Activated T-helper 2 cell treated with anti-CD3 and anti-CD28 coated beads, Interferon-gamma antibody, Interleukin-2, Interleukin-4, amounts not matched to agents 10 μg/mL and 5 μg/mL and 100 μg/mL, durations not matched to agents 14 hours and 24 hours and 36 hours (primary cell): Measurements from ENCODE around the gene GPR176. TPM values are rescaled to one million over a fixed set of nuclear protein-coding genes. Genes with fewer than 3 reads are reported as not detected.

Experiments
- DNase-seq: peaks from one replicate; pipeline ENCODE4 v3.0.0; 2021; ENCODE audit warnings: low spot score
- H3K27ac Mint-ChIP-seq: one replicate; pipeline ENCODE4 v1.8.0; 2021; ENCODE audit warnings: mixed read lengths
- H3K27me3 Mint-ChIP-seq: one replicate; pipeline ENCODE4 v1.8.0; 2021; ENCODE audit warnings: low read depth, mixed read lengths
- H3K36me3 Mint-ChIP-seq: one replicate; pipeline ENCODE4 v1.8.0; 2021; ENCODE audit warnings: low read depth, mixed read lengths
- H3K4me1 Mint-ChIP-seq: one replicate; pipeline ENCODE4 v1.8.0; 2021; ENCODE audit warnings: low read depth, mixed read lengths
- H3K4me3 Mint-ChIP-seq: one replicate; pipeline ENCODE4 v1.8.0; 2021; ENCODE audit warnings: low read depth, mild to moderate bottlenecking, moderate library complexity, mixed read lengths
- H3K9me3 Mint-ChIP-seq: one replicate; pipeline ENCODE4 v1.8.0; 2021; ENCODE audit warnings: mixed read lengths
- intact Hi-C: fragments of 100-400 bp; cut with micrococcal nuclease; formaldehyde crosslinking; loops from one replicate; pipeline ENCODE4 v1.15.1; 2023
- total RNA-seq: library from RNA; stranded (reverse); gene quantifications from 2 replicates; pipeline ENCODE4 v1.2.3, GENCODE V29; 2022

GPR176 gene
- total RNA-seq, 1 donor from 2014 or later = 0.34 TPM

DNA sequence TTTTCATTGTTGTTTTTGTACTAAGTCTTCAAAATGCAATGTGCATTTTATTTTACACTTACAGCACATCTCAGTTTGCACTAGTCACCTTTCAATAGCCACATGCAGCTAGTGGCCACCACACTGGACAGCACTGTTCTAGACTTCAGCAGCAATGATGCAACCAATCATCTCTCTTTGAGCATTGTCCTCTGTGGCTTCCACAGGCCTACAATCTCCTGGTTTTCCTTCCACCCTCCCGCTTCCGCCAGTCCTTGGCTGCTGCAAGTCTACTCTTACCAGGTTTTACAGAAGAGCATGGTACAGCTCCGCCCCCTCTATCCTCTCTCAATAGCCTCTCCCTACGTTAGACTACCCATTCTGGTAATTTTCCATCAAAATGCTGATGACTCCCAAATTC is 112.3 kb downstream of the GPR176 start:
- peaks cover 36% of the 10 kb centered on the region for H3K27me3 Mint-ChIP-seq
- no peaks in the 10 kb centered on the region for H3K9me3 Mint-ChIP-seq
- intact Hi-C loops = no loop called here
- no peaks in the 10 kb centered on the region for H3K36me3 Mint-ChIP-seq
- H3K4me1 Mint-ChIP-seq = no peaks in the 10 kb centered on the region
- H3K27ac Mint-ChIP-seq = no peak overlapping the region
- DNase-seq = no peak
- H3K4me3 Mint-ChIP-seq = no peak overlapping the region

GRCh38 chr15:39804026-39804425 is 116.0 kb downstream of the GPR176 start:
- intact Hi-C loops = no loop called here
- Mint-ChIP-seq H3K36me3 (no peaks in the 10 kb centered on the region), H3K27ac (no peak overlapping the region)

GRCh38 chr15:39803016-39803415 is 117.0 kb downstream of the GPR176 start:
- Mint-ChIP-seq H3K4me3 (no peak overlapping the region), H3K36me3 (no peaks in the 10 kb centered on the region), H3K27me3 (peaks cover 35% of the 10 kb centered on the region), H3K27ac (no peak overlapping the region), H3K9me3 (no peaks in the 10 kb centered on the region), H3K4me1 (no peaks in the 10 kb centered on the region)
- no peak for DNase-seq
- intact Hi-C loops = no loop called here

More at GRCh38 chr15:39804026-39804425, 116.0 kb downstream of the GPR176 start:
- Mint-ChIP-seq H3K4me1 (no peaks in the 10 kb centered on the region), H3K4me3 (no peak overlapping the region), H3K27me3 (peaks cover 41% of the 10 kb centered on the region), H3K9me3 (no peaks in the 10 kb centered on the region)
- DNase-seq = no peak

- Mint-ChIP-seq H3K36me3 (no peaks in the 10 kb centered on the region), H3K9me3 (no peaks in the 10 kb centered on the region), H3K27me3 (peaks cover 28% of the 10 kb centered on the region), H3K4me1 (no peaks in the 10 kb centered on the region), H3K27ac (no peak overlapping the region), H3K4me3 (no peak overlapping the region)
- intact Hi-C loops = no loop called here
- DNase-seq = no peak
Observed at GRCh38 chr15:39801641-39802309, 118.3 kb downstream of the GPR176 start.

DNA sequence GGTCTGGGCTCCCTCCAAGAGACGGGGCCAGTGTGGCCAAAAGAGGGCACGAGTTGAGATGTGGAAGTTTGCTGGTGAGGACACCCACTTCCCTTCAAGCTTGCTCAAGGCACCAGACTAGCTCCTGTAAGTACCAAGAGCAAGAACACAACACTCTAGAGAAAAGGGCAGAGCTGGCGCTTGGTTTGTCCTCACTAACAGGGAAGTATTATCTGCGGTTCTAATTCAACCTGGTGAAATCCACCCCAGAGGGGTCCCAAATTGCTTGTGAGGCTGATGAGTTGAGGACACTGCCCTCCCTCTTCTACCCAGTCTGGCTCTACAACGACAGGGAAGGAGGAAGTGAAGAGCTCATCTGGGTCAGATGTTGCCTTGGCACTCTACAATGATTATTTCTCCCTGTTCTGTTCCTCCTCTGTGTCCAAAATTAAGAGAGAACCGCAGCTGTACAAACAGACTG is 120.5 kb downstream of the GPR176 start:
- no peak overlapping the region for H3K4me3 Mint-ChIP-seq
- H3K4me1 Mint-ChIP-seq = no peaks in the 10 kb centered on the region
- H3K36me3 Mint-ChIP-seq = no peaks in the 10 kb centered on the region
- H3K27ac Mint-ChIP-seq = no peak overlapping the region
- intact Hi-C loops = no loop called here
- DNase-seq = no peak
- no peaks in the 10 kb centered on the region for H3K9me3 Mint-ChIP-seq
- peaks cover 36% of the 10 kb centered on the region for H3K27me3 Mint-ChIP-seq

DNA sequence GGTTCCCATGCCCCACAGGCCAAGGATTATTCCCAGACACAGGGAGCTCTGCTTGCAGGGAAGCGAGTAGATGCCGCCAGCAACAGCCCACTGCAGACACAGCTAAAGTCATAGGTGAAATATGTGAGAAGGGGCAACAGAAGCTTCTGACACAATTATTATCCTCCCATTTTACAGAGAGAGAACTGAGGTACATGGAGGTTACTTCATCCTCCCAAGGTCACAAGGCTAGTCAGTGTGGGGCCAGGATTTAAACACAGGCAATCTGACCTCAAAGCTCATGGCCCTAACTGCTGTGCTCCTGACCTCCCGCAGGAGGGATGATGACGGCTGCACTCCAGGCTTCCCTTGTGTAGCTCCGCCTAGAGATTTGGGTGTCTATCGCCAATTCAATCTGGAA is 121.7 kb downstream of the GPR176 start:
- H3K27me3 Mint-ChIP-seq = peaks cover 36% of the 10 kb centered on the region
- no peak for DNase-seq
- no peaks in the 10 kb centered on the region for H3K4me1 Mint-ChIP-seq
- H3K36me3 Mint-ChIP-seq = no peaks in the 10 kb centered on the region
- H3K4me3 Mint-ChIP-seq = no peak overlapping the region
- intact Hi-C loops = no loop called here
- no peaks in the 10 kb centered on the region for H3K9me3 Mint-ChIP-seq
- no peak overlapping the region for H3K27ac Mint-ChIP-seq

DNA sequence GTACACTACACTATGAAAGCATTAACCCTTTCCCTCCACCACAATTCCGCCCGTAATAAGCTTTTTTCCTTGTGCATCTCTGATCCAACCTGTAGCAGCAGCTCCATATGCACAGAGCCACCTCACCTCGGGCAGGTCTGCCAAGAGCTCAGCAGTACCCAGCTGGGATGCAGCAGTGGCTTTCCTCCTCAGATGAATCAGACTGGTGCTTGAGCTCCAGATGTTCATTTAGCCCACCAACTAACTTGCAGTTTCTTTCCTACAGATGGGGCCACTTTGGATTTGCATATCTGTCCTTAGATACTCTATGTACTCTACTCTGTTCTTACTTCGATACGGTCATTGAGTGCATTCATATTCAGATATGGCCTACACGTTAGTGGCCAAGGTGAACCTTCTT is 122.7 kb downstream of the GPR176 start:
- intact Hi-C loops = no loop called here
- Mint-ChIP-seq H3K4me3 (no peak overlapping the region), H3K9me3 (no peaks in the 10 kb centered on the region), H3K27me3 (peaks cover 40% of the 10 kb centered on the region), H3K36me3 (no peaks in the 10 kb centered on the region), H3K27ac (no peak overlapping the region), H3K4me1 (peaks cover 3% of the 10 kb centered on the region)
- DNase-seq = no peak

GRCh38 chr15:39796601-39797000 is 123.5 kb downstream of the GPR176 start:
- no peaks in the 10 kb centered on the region for H3K9me3 Mint-ChIP-seq
- intact Hi-C loops = no loop called here
- H3K4me1 Mint-ChIP-seq = peaks cover 3% of the 10 kb centered on the region
- DNase-seq = no peak
- no peaks in the 10 kb centered on the region for H3K36me3 Mint-ChIP-seq
- no peak overlapping the region for H3K4me3 Mint-ChIP-seq
- H3K27me3 Mint-ChIP-seq = peaks cover 40% of the 10 kb centered on the region
- no peak overlapping the region for H3K27ac Mint-ChIP-seq

- intact Hi-C loops = no loop called here
- H3K4me1 Mint-ChIP-seq = peaks cover 3% of the 10 kb centered on the region
- no peak overlapping the region for H3K27ac Mint-ChIP-seq
- H3K36me3 Mint-ChIP-seq = no peaks in the 10 kb centered on the region
- no peak for DNase-seq
- no peaks in the 10 kb centered on the region for H3K9me3 Mint-ChIP-seq
- H3K4me3 Mint-ChIP-seq = no peak overlapping the region
- H3K27me3 Mint-ChIP-seq = peaks cover 37% of the 10 kb centered on the region
Observed at GRCh38 chr15:39795486-39795885, 124.6 kb downstream of the GPR176 start.

DNA sequence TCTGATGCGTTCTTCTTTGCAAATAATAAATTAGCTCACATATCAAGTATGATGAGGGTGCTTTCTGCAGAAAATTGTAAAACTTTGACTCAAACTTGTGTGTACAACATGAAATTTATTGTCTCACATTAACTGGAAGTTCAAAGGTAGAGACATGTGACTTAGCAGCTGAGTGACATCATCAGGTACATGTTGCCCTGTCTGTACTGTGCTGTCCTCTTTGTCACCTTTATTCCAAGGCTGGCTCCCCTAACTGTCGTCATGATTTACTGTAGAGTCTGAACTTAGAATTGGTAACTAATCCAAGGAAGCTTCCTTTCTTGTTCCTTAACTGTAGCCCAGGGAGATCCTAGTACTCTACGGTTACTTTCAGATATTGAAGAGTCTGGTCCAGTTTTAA is 125.1 kb downstream of the GPR176 start:
- intact Hi-C loops = no loop called here
- Mint-ChIP-seq H3K27ac (no peak overlapping the region), H3K36me3 (no peaks in the 10 kb centered on the region)

GRCh38 chr15:39793923-39794322 is 126.1 kb downstream of the GPR176 start:
- Mint-ChIP-seq H3K27ac (no peak overlapping the region), H3K36me3 (no peaks in the 10 kb centered on the region), H3K27me3 (peaks cover 28% of the 10 kb centered on the region), H3K4me3 (no peak overlapping the region), H3K9me3 (no peaks in the 10 kb centered on the region), H3K4me1 (peaks cover 7% of the 10 kb centered on the region)
- no peak for DNase-seq
- intact Hi-C loops = no loop called here

More for the DNA sequence above, 125.1 kb downstream of the GPR176 start:
- Mint-ChIP-seq H3K27me3 (peaks cover 34% of the 10 kb centered on the region), H3K9me3 (no peaks in the 10 kb centered on the region), H3K4me1 (peaks cover 3% of the 10 kb centered on the region), H3K4me3 (no peak overlapping the region)
- no peak for DNase-seq

DNA sequence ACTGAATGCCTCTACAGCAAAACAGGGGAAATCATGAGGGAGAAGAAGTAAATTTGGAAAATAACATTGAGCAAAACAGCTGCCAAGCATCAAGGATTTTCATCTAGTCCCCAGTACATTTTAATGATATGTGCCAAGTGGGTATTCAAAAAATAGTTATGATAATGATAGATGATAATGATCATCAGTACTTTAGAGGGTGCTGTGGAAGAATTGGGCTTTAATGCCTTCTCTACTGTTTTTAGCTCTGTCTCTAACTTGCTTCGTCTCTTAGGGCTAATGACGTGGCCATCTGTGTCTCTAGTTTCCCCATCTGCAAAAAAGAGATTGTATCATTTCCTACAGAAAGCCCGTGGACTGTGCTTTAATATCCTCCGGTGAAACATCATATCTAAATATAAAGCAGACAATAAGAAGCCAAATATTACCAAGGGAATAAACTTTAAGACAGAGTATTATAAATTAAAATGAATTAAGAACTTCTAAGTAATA is 127.2 kb downstream of the GPR176 start:
- H3K36me3 Mint-ChIP-seq = no peaks in the 10 kb centered on the region
- no peak for DNase-seq
- intact Hi-C loops = no loop called here
- no peak overlapping the region for H3K4me3 Mint-ChIP-seq
- no peaks in the 10 kb centered on the region for H3K9me3 Mint-ChIP-seq
- H3K27me3 Mint-ChIP-seq = peaks cover 26% of the 10 kb centered on the region
- H3K4me1 Mint-ChIP-seq = peaks cover 16% of the 10 kb centered on the region
- H3K27ac Mint-ChIP-seq = no peak overlapping the region

GRCh38 chr15:39792025-39792843 is 127.8 kb downstream of the GPR176 start:
- Mint-ChIP-seq H3K4me1 (peaks cover 20% of the 10 kb centered on the region), H3K27me3 (peaks cover 26% of the 10 kb centered on the region), H3K27ac (no peak overlapping the region), H3K9me3 (no peaks in the 10 kb centered on the region), H3K4me3 (no peak overlapping the region), H3K36me3 (no peaks in the 10 kb centered on the region)
- intact Hi-C loops = no loop called here
- DNase-seq = no peak
